Left ventricle myocardium inferior (tissue), 1 donor: ENCODE data around the gene ODAD4. TPM values are rescaled to one million over a fixed set of nuclear protein-coding genes. Genes with fewer than 3 reads are reported as not detected.

ENCODE experiments used
- DNase-seq: peaks from one replicate; pipeline ENCODE4 v3.0.0-alpha.2; 2020
- H3K27ac ChIP-seq: fragments of 200-600 bp; replicated peaks from 2 replicates; pipeline ENCODE4 v1.8.0; 2021
- H3K27me3 ChIP-seq: fragments of 200-600 bp; 2 replicates; pipeline ENCODE4 v1.8.0; 2021; ENCODE audit warnings: low read depth
- H3K36me3 ChIP-seq: fragments of 200-600 bp; 2 replicates; pipeline ENCODE4 v1.8.0; 2021
- H3K4me1 ChIP-seq: fragments of 200-600 bp; 2 replicates; pipeline ENCODE4 v1.8.0; 2021
- H3K4me3 ChIP-seq: fragments of 200-600 bp; 2 replicates; pipeline ENCODE4 v1.8.0; 2021; ENCODE audit warnings: mild to moderate bottlenecking, moderate library complexity
- H3K9me3 ChIP-seq: fragments of 200-600 bp; replicated peaks from 2 replicates; pipeline ENCODE4 v1.8.0; 2021
- CTCF ChIP-seq: fragments of 200-600 bp; IDR thresholded peaks from 2 replicates; pipeline ENCODE4 v1.8.0; 2021; ENCODE audit warnings: antibody characterized with exemption, mild to moderate bottlenecking, borderline replicate concordance
- intact Hi-C: fragments of 100-400 bp; cut with micrococcal nuclease; formaldehyde crosslinking; loops from one replicate; pipeline ENCODE4 v1.11.0; 2022
- total RNA-seq: library from RNA; stranded (reverse); fragmentation: NEBNext Ultra II Directional; extraction: Animal tissue kit (Norgen Biotek cat#: 25700); gene quantifications from one replicate; pipeline ENCODE4 v1.2.1, GENCODE V29; 2021
- donor health status: DM: no; HTN: yes; CAD: no; lungs with severe emphysema.

The ODAD4 gene
- total RNA-seq, 1 donor from 2014 or later: 1.3 TPM

- intact Hi-C loops: no loop called here
- Histone ChIP-seq H3K27me3 (no peaks in the 10 kb centered on the region), H3K9me3 (no peaks in the 10 kb centered on the region), H3K4me1 (peaks cover 13% of the 10 kb centered on the region), H3K27ac (peak overlapping the region; percentile 82), H3K36me3 (no peaks in the 10 kb centered on the region), H3K4me3 (no peak overlapping the region)
- DNase-seq: peak; percentile 54
- TF ChIP-seq CTCF: no peak
Measured at GRCh38 chr17:41937970-41938954, 7.8 kb downstream of the ODAD4 start.

- no peak for DNase-seq
- Histone ChIP-seq H3K36me3 (no peaks in the 10 kb centered on the region), H3K27me3 (no peaks in the 10 kb centered on the region), H3K4me1 (peaks cover 13% of the 10 kb centered on the region), H3K4me3 (no peak overlapping the region), H3K9me3 (no peaks in the 10 kb centered on the region), H3K27ac (no peak overlapping the region)
- intact Hi-C loops: no loop called here
- TF ChIP-seq CTCF: no peak
Measured at GRCh38 chr17:41939044-41939692, 8.8 kb downstream of the ODAD4 start.

- no peak for DNase-seq
- Histone ChIP-seq H3K9me3 (no peaks in the 10 kb centered on the region), H3K36me3 (no peaks in the 10 kb centered on the region), H3K4me1 (peaks cover 13% of the 10 kb centered on the region), H3K4me3 (no peak overlapping the region), H3K27me3 (no peaks in the 10 kb centered on the region), H3K27ac (no peak overlapping the region)
- intact Hi-C loops: no loop called here
- no peak for TF ChIP-seq CTCF
Measured at GRCh38 chr17:41939693-41940090, 9.3 kb downstream of the ODAD4 start.

GRCh38 chr17:41941168-41941567 is 10.8 kb downstream of the ODAD4 start:
- no peak overlapping the region for H3K27ac ChIP-seq
- TF ChIP-seq CTCF: no peak
- H3K9me3 ChIP-seq: no peaks in the 10 kb centered on the region
- peaks cover 13% of the 10 kb centered on the region for H3K4me1 ChIP-seq
- no peak overlapping the region for H3K4me3 ChIP-seq
- H3K36me3 ChIP-seq: no peaks in the 10 kb centered on the region
- DNase-seq: no peak
- intact Hi-C loops: no loop called here
- no peaks in the 10 kb centered on the region for H3K27me3 ChIP-seq

GRCh38 chr17:41942626-41943373 is 12.4 kb downstream of the ODAD4 start:
- DNase-seq: no peak
- Histone ChIP-seq H3K9me3 (no peaks in the 10 kb centered on the region), H3K36me3 (no peaks in the 10 kb centered on the region), H3K4me1 (peaks cover 9% of the 10 kb centered on the region), H3K4me3 (no peak overlapping the region), H3K27me3 (no peaks in the 10 kb centered on the region), H3K27ac (no peak overlapping the region)
- intact Hi-C loops: no loop called here
- no peak for TF ChIP-seq CTCF
